Loucy (cell line): ENCODE results near the gene CELF5.

Experiments
- EZH2phosphoT487 ChIP-seq: fragments of 200-600 bp; IDR thresholded peaks from 2 replicates; pipeline ENCODE4 v1.6.1; 2018; ENCODE audit warnings: antibody characterized with exemption, mild to moderate bottlenecking, moderate library complexity, borderline replicate concordance
- TF ChIP-seq, protein P1 (sequence below): fragments of 200-600 bp; sonication (generic); conservative IDR thresholded peaks from 2 replicates; pipeline ENCODE4 v1.5.1; 2014; ENCODE audit warnings: mild to moderate bottlenecking, antibody characterized with exemption, low read length

DNA sequence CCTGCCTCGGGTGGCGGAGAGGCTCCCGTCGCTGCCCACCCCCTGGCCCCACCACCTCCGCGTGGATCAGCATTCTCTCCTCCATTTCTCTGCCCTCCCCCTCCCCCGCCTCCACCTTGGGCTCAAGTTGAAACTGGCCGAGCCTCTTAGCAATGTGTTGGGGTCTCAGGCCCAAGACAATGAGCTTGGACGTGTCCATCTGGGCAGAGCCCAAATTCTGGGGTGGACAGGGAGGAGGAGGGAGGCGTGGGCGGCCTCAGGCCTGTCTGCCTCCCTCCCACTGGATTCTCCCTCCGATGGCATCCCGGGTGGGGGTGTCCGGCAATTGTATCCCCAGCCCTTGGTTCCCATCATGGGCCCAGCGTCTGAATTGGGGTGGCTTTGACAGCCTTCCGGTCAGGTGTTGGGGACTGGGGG, 1.2 kb downstream of the CELF5 start:
- TF ChIP-seq, protein P1, sequence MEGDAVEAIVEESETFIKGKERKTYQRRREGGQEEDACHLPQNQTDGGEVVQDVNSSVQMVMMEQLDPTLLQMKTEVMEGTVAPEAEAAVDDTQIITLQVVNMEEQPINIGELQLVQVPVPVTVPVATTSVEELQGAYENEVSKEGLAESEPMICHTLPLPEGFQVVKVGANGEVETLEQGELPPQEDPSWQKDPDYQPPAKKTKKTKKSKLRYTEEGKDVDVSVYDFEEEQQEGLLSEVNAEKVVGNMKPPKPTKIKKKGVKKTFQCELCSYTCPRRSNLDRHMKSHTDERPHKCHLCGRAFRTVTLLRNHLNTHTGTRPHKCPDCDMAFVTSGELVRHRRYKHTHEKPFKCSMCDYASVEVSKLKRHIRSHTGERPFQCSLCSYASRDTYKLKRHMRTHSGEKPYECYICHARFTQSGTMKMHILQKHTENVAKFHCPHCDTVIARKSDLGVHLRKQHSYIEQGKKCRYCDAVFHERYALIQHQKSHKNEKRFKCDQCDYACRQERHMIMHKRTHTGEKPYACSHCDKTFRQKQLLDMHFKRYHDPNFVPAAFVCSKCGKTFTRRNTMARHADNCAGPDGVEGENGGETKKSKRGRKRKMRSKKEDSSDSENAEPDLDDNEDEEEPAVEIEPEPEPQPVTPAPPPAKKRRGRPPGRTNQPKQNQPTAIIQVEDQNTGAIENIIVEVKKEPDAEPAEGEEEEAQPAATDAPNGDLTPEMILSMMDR: no peak
- no peak for TF ChIP-seq EZH2phosphoT487
